BJ (cell line): ENCODE data around the gene AP2A1. TPM values are rescaled to one million over a fixed set of nuclear protein-coding genes. Genes with fewer than 3 reads are reported as not detected.
A peak's percentile ranks its signal among the peaks of the same experiment; 100 is the strongest.

Experiments
- CTCF ChIA-PET: fragments of 350-600 bp; formaldehyde crosslinking; extraction: SDS; loops from one replicate; lab custom pipeline; 2021; ENCODE audit warnings: antibody characterized with exemption, inconsistent platforms; lab: Yijun Ruan, JAX
- POLR2A ChIA-PET: fragments of 300-600 bp; sonication (Branson Sonifier 250); formaldehyde crosslinking; extraction: SDS; loops from one replicate; lab custom pipeline; 2021; ENCODE audit warnings: antibody characterized with exemption; lab: Charles Lee
- DNase-seq: peaks from one replicate; pipeline ENCODE4 v3.0.0-alpha.2; 2011; ENCODE audit warnings: low read depth
- H3K27me3 ChIP-seq: 2 replicates; pipeline ENCODE4 v1.6.0; 2011; ENCODE audit warnings: low read length; ENCODE audit not compliant: control insufficient read depth, insufficient read depth
- H3K36me3 ChIP-seq: 2 replicates; pipeline ENCODE4 v1.5.1; 2011; ENCODE audit warnings: low read length; ENCODE audit not compliant: control insufficient read depth, insufficient read depth
- H3K4me3 ChIP-seq: 2 replicates; pipeline ENCODE4 v1.5.1; 2011; ENCODE audit warnings: low read depth, mild to moderate bottlenecking, control low read depth, low read length
- CTCF ChIP-seq: IDR thresholded peaks from 2 replicates; pipeline ENCODE4 v1.5.1; 2011; ENCODE audit warnings: low read depth, mild to moderate bottlenecking, control low read depth, inconsistent platforms, low read length, moderate library complexity; ENCODE audit not compliant: insufficient read depth
- polyA plus RNA-seq: library from polyadenylated mRNA; depleted of rRNA; stranded (reverse); fragments of >200 nt; gene quantifications from 2 replicates; pipeline ENCODE4 v1.2.3, GENCODE V29; 2011

Gene AP2A1
- polyA plus RNA-seq, 1 experiment: 153 TPM

GRCh38 chr19:49764341-49764740 is 2.5 kb upstream of the AP2A1 start:
- CTCF ChIA-PET: interaction anchor here (0.7 kb wide), 1 partner anchor 102 kb away, joined by 4 read pairs; no protein-coding TSS in a partner anchor
- Histone ChIP-seq H3K27me3 (no peaks in the 10 kb centered on the region), H3K4me3 (no peak overlapping the region), H3K36me3 (peaks cover 1% of the 10 kb centered on the region)
- POLR2A ChIA-PET: no interaction called here
- no peak for TF ChIP-seq CTCF
- DNase-seq: no peak

GRCh38 chr19:49766007-49766929 is 533 bp upstream of the AP2A1 start:
- DNase-seq: peak; percentile 100
- POLR2A ChIA-PET: interaction anchor here (0.6 to 0.9 kb wide), 4 partner anchors 8 to 234 kb away, joined by 3 to 5 read pairs (median 4); no protein-coding TSS in a partner anchor
- CTCF ChIA-PET: interaction anchor here (0.6 to 2.1 kb wide), 6 partner anchors 15 to 94 kb away, joined by 3 to 7 read pairs (median 4); no protein-coding TSS in a partner anchor
- Histone ChIP-seq H3K36me3 (peaks cover 1% of the 10 kb centered on the region), H3K4me3 (peak overlapping the region; percentile 9), H3K27me3 (no peaks in the 10 kb centered on the region)
- no peak for TF ChIP-seq CTCF

GRCh38 chr19:49767381-49767780 is 580 bp downstream of the AP2A1 start:
- no peaks in the 10 kb centered on the region for H3K27me3 ChIP-seq
- no peak for DNase-seq
- ChIA-PET CTCF (interaction anchor here (1.0 kb wide), 2 partner anchors 53 to 95 kb away, joined by 3 to 4 read pairs; no protein-coding TSS in a partner anchor), POLR2A (no interaction called here)
- TF ChIP-seq CTCF: no peak
- peak overlapping the region; percentile 93 for H3K4me3 ChIP-seq
- peaks cover 5% of the 10 kb centered on the region for H3K36me3 ChIP-seq

- no peak for TF ChIP-seq CTCF
- no peak for DNase-seq
- Histone ChIP-seq H3K4me3 (peak overlapping the region; percentile 93), H3K36me3 (peaks cover 5% of the 10 kb centered on the region), H3K27me3 (no peaks in the 10 kb centered on the region)
- CTCF ChIA-PET: interaction anchor here (1.0 kb wide), 1 partner anchor 54 kb away, joined by 3 read pairs; no protein-coding TSS in a partner anchor
- POLR2A ChIA-PET: no interaction called here
These were observed 1.3 kb downstream of the AP2A1 start for GRCh38 chr19:49767967-49768581.

GRCh38 chr19:49770529-49770928 is 3.7 kb downstream of the AP2A1 start:
- Histone ChIP-seq H3K27me3 (no peaks in the 10 kb centered on the region), H3K36me3 (peaks cover 8% of the 10 kb centered on the region), H3K4me3 (no peak overlapping the region)
- no peak for TF ChIP-seq CTCF
- POLR2A ChIA-PET: interaction anchor here (0.7 kb wide), 1 partner anchor 159 kb away, joined by 35 read pairs; no protein-coding TSS in a partner anchor
- CTCF ChIA-PET: no interaction called here
- no peak for DNase-seq
